Measurements from ENCODE around the gene ITGA2. TPM values are rescaled to one million over a fixed set of nuclear protein-coding genes. Genes with fewer than 3 reads are reported as not detected.

Gene ITGA2
- total RNA-seq, 1 donor from 2014 or later, result 35.0 TPM

GRCh38 chr5:53112909-53113308 is 123.8 kb downstream of the ITGA2 start:
- H3K36me3 ChIP-seq (ENCODE audit: control insufficient read depth, insufficient read depth, low read length), result no peaks in the 10 kb centered on the region
- no peaks in the 10 kb centered on the region for H3K27me3 ChIP-seq (ENCODE audit: control insufficient read depth, insufficient read depth, low read length)
- no peak for DNase-seq (ENCODE audit: low read depth)
- H3K4me3 ChIP-seq (ENCODE audit: low read depth, low read length), result no peak overlapping the region
- FAIRE-seq, result no peak
- TF ChIP-seq, protein P1, sequence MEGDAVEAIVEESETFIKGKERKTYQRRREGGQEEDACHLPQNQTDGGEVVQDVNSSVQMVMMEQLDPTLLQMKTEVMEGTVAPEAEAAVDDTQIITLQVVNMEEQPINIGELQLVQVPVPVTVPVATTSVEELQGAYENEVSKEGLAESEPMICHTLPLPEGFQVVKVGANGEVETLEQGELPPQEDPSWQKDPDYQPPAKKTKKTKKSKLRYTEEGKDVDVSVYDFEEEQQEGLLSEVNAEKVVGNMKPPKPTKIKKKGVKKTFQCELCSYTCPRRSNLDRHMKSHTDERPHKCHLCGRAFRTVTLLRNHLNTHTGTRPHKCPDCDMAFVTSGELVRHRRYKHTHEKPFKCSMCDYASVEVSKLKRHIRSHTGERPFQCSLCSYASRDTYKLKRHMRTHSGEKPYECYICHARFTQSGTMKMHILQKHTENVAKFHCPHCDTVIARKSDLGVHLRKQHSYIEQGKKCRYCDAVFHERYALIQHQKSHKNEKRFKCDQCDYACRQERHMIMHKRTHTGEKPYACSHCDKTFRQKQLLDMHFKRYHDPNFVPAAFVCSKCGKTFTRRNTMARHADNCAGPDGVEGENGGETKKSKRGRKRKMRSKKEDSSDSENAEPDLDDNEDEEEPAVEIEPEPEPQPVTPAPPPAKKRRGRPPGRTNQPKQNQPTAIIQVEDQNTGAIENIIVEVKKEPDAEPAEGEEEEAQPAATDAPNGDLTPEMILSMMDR (IDR thresholded peaks at IDR 0.05; ENCODE audit: insufficient read depth, low read length, severe bottlenecking), result no peak

GRCh38 chr5:53113947-53114346 is 124.8 kb downstream of the ITGA2 start:
- Histone ChIP-seq H3K36me3 (ENCODE audit: control insufficient read depth, insufficient read depth, low read length) (no peaks in the 10 kb centered on the region), H3K27me3 (ENCODE audit: control insufficient read depth, insufficient read depth, low read length) (no peaks in the 10 kb centered on the region), H3K4me3 (ENCODE audit: low read depth, low read length) (no peak overlapping the region)
- FAIRE-seq (no peak), DNase-seq (ENCODE audit: low read depth) (no peak)
- TF ChIP-seq, protein P1 (IDR thresholded peaks at IDR 0.05; ENCODE audit: insufficient read depth, low read length, severe bottlenecking), result no peak

- FAIRE-seq (no peak), DNase-seq (ENCODE audit: low read depth) (peak; percentile 42)
- H3K4me3 ChIP-seq (ENCODE audit: low read depth, low read length), result no peak overlapping the region
- H3K36me3 ChIP-seq (ENCODE audit: control insufficient read depth, insufficient read depth, low read length), result no peaks in the 10 kb centered on the region
- no peaks in the 10 kb centered on the region for H3K27me3 ChIP-seq (ENCODE audit: control insufficient read depth, insufficient read depth, low read length)
- TF ChIP-seq, protein P1 (IDR thresholded peaks at IDR 0.05; ENCODE audit: insufficient read depth, low read length, severe bottlenecking), result peak; percentile 22
These were observed 125.8 kb downstream of the ITGA2 start for GRCh38 chr5:53114988-53115387.

DNA sequence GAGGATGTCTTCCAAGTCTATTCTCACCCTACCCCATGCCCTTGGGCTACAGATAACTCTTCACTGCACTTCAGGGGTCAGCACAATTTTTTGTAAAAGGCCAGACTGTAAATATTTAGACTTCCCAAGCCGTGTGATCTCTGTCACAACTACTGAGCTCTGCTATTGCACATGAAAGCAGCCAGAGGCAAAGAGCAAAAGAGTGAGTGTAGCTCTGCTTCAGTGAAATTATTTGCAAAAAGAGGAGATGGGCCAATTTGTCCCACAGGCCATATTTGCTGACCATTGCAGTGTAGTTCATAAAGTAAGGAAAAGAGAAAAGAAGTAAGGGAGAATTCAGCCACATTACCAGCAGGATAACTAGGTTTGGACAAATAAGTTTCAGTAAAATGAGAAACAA is 127.4 kb downstream of the ITGA2 start:
- Histone ChIP-seq H3K27me3 (ENCODE audit: control insufficient read depth, insufficient read depth, low read length) (no peaks in the 10 kb centered on the region), H3K36me3 (ENCODE audit: control insufficient read depth, insufficient read depth, low read length) (no peaks in the 10 kb centered on the region), H3K4me3 (ENCODE audit: low read depth, low read length) (no peak overlapping the region)
- DNase-seq (ENCODE audit: low read depth), result no peak
- TF ChIP-seq, protein P1 (IDR thresholded peaks at IDR 0.05; ENCODE audit: insufficient read depth, low read length, severe bottlenecking), result no peak
- no peak for FAIRE-seq

GRCh38 chr5:53118879-53119278 is 129.7 kb downstream of the ITGA2 start:
- DNase-seq (ENCODE audit: low read depth), result no peak
- H3K27me3 ChIP-seq (ENCODE audit: control insufficient read depth, insufficient read depth, low read length), result no peaks in the 10 kb centered on the region
- H3K4me3 ChIP-seq (ENCODE audit: low read depth, low read length), result no peak overlapping the region
- no peaks in the 10 kb centered on the region for H3K36me3 ChIP-seq (ENCODE audit: control insufficient read depth, insufficient read depth, low read length)
- TF ChIP-seq, protein P1 (IDR thresholded peaks at IDR 0.05; ENCODE audit: insufficient read depth, low read length, severe bottlenecking), result no peak
- no peak for FAIRE-seq

GRCh38 chr5:53120165-53120564 is 131.0 kb downstream of the ITGA2 start:
- Histone ChIP-seq H3K36me3 (ENCODE audit: control insufficient read depth, insufficient read depth, low read length) (no peaks in the 10 kb centered on the region), H3K27me3 (ENCODE audit: control insufficient read depth, insufficient read depth, low read length) (no peaks in the 10 kb centered on the region), H3K4me3 (ENCODE audit: low read depth, low read length) (no peak overlapping the region)
- DNase-seq (ENCODE audit: low read depth), result no peak
- TF ChIP-seq, protein P1 (IDR thresholded peaks at IDR 0.05; ENCODE audit: insufficient read depth, low read length, severe bottlenecking), result no peak
- no peak for FAIRE-seq
